ENCODE results near the gene RPS3A.

The RPS3A gene

GRCh38 chr4:151087467-151087866 is 12.0 kb upstream of the RPS3A start:
- H3K4me3 ChIP-seq (ENCODE audit: low read depth, low read length) = no peak overlapping the region
- TF ChIP-seq CTCF (IDR thresholded peaks at IDR 0.05; ENCODE audit: low read depth, low read length) = no peak
- no peak for TF ChIP-seq POLR2A (IDR thresholded peaks at IDR 0.05; ENCODE audit: extremely low read depth, insufficient read length)
- TF ChIP-seq MYC (IDR thresholded peaks at IDR 0.05; ENCODE audit: low read depth, low read length) = no peak
- TF ChIP-seq, protein P1, sequence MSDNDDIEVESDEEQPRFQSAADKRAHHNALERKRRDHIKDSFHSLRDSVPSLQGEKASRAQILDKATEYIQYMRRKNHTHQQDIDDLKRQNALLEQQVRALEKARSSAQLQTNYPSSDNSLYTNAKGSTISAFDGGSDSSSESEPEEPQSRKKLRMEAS (IDR thresholded peaks at IDR 0.05; ENCODE audit: low read depth, low read length) = no peak
- no peak for DNase-seq (ENCODE audit: low read depth)

GRCh38 chr4:151091047-151091446 is 8.4 kb upstream of the RPS3A start:
- no peak for DNase-seq (ENCODE audit: low read depth)
- no peak overlapping the region for H3K4me3 ChIP-seq (ENCODE audit: low read depth, low read length)
- TF ChIP-seq, protein P1 (IDR thresholded peaks at IDR 0.05; ENCODE audit: low read depth, low read length) = no peak
- TF ChIP-seq POLR2A (IDR thresholded peaks at IDR 0.05; ENCODE audit: extremely low read depth, insufficient read length) = no peak
- TF ChIP-seq MYC (IDR thresholded peaks at IDR 0.05; ENCODE audit: low read depth, low read length) = no peak
- no peak for TF ChIP-seq CTCF (IDR thresholded peaks at IDR 0.05; ENCODE audit: low read depth, low read length)

DNA sequence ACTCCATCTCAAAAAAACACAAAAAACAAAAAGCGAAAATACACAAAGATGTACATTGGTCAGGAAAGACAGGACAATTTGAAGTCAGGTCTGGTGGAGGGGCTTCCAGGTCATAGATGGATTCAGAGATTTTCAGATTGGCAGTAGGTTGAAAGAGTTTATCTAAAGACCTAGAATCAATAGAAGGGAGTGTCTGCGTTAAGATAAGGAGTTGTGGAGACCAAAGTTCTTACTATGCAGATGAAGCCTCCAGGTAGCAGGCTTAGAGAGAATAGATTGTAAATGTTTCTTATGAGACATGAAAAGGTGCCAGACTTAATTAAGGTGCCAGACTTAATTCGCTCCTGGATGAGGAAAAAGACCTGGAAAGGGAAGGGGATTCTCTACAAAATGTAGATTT is 6.9 kb upstream of the RPS3A start:
- H3K4me3 ChIP-seq (ENCODE audit: low read depth, low read length) = no peak overlapping the region
- DNase-seq (ENCODE audit: low read depth) = no peak
- TF ChIP-seq POLR2A (IDR thresholded peaks at IDR 0.05; ENCODE audit: extremely low read depth, insufficient read length) = no peak
- no peak for TF ChIP-seq MYC (IDR thresholded peaks at IDR 0.05; ENCODE audit: low read depth, low read length)
- TF ChIP-seq CTCF (IDR thresholded peaks at IDR 0.05; ENCODE audit: low read depth, low read length) = no peak
- TF ChIP-seq, protein P1 (IDR thresholded peaks at IDR 0.05; ENCODE audit: low read depth, low read length) = no peak

GRCh38 chr4:151093203-151093602 is 6.2 kb upstream of the RPS3A start:
- TF ChIP-seq, protein P1 (IDR thresholded peaks at IDR 0.05; ENCODE audit: low read depth, low read length) = no peak
- TF ChIP-seq CTCF (IDR thresholded peaks at IDR 0.05; ENCODE audit: low read depth, low read length) (no peak), MYC (IDR thresholded peaks at IDR 0.05; ENCODE audit: low read depth, low read length) (no peak), POLR2A (IDR thresholded peaks at IDR 0.05; ENCODE audit: extremely low read depth, insufficient read length) (no peak)

DNA sequence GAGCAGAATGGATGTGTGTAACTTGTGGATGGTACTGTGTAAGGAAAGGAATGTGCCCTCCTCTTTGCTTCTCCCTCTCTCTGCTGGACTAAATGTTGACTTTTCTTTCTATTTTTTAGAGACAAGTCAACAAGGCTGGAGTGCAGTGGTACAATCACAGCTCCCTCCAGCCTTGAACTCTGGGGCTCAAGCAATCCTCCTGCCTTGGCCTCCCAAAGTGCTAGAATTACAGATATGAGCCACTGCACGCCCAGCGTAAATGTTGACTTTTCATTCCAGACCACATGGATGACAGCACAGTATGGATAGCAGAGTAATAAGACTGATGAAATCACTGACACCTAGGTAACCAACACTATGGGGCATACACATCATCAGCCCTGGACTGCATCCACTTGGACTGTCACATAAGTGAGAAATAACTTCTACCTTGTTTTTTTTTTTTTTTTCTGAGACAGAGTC is 5.1 kb upstream of the RPS3A start:
- no peak overlapping the region for H3K4me3 ChIP-seq (ENCODE audit: low read depth, low read length)

More at GRCh38 chr4:151093203-151093602, 6.2 kb upstream of the RPS3A start:
- H3K4me3 ChIP-seq (ENCODE audit: low read depth, low read length) = no peak overlapping the region
- DNase-seq (ENCODE audit: low read depth) = no peak

More for the DNA sequence above, 5.1 kb upstream of the RPS3A start:
- TF ChIP-seq CTCF (IDR thresholded peaks at IDR 0.05; ENCODE audit: low read depth, low read length) (no peak), POLR2A (IDR thresholded peaks at IDR 0.05; ENCODE audit: extremely low read depth, insufficient read length) (no peak), MYC (IDR thresholded peaks at IDR 0.05; ENCODE audit: low read depth, low read length) (no peak)
- TF ChIP-seq, protein P1 (IDR thresholded peaks at IDR 0.05; ENCODE audit: low read depth, low read length) = no peak
- DNase-seq (ENCODE audit: low read depth) = no peak
